Coronary artery (tissue), 2 donors: ENCODE data around the gene DDX51.

Experiments used
- DNase-seq: peaks from one replicate; pipeline ENCODE4 v3.0.0-alpha.2; 2017; ENCODE audit warnings: low spot score
- H3K27ac ChIP-seq, 2 donors: fragments of 200-600 bp; sonication (generic); one replicate each; pipeline ENCODE4 v1.5.1; 2016 to 2019
- H3K4me3 ChIP-seq: fragments of 200-600 bp; sonication (generic); 2 replicates; pipeline ENCODE4 v1.5.1; 2016; ENCODE audit warnings: mild to moderate bottlenecking, moderate library complexity
- CTCF ChIP-seq: fragments of 200-600 bp; sonication (generic); IDR thresholded peaks from one replicate; pipeline ENCODE4 v1.5.1; 2019; ENCODE audit warnings: antibody characterized with exemption

DDX51 gene

DNA sequence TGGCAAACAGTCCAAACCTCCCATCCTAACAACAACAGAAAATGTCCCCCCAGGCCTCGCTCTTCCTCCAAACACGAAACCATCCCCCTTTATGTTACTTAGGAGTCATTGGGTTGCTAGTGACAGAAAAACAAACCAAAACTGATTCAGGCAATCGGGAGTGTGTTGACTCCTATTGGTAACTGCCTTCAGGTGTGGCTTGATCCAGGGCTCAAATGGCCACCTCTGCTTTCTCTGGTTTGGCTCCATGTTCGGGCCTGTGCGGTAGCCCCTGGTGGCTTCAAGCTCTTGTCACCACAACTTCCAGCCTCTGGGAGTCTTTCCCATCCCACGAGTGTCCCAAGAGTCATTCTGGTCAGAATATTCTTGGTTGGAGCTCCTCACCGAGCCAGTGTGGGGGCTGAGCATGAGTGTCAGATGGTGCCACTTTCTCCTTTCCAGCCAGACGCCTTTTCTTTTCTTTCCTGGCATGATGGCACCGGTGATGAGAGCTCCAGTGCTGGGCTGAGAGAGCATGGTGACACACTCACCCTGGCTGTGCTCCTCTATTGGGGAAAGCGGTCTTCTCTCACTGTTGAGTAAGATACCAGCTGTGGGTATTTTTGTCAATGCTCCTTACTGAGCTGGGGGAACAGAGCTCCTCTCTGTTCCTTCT is 38.7 kb upstream of the DDX51 start:
- no peak for TF ChIP-seq CTCF
- Histone ChIP-seq H3K27ac (no peak overlapping the region), H3K4me3 (no peak overlapping the region)
- no peak for DNase-seq

DNA sequence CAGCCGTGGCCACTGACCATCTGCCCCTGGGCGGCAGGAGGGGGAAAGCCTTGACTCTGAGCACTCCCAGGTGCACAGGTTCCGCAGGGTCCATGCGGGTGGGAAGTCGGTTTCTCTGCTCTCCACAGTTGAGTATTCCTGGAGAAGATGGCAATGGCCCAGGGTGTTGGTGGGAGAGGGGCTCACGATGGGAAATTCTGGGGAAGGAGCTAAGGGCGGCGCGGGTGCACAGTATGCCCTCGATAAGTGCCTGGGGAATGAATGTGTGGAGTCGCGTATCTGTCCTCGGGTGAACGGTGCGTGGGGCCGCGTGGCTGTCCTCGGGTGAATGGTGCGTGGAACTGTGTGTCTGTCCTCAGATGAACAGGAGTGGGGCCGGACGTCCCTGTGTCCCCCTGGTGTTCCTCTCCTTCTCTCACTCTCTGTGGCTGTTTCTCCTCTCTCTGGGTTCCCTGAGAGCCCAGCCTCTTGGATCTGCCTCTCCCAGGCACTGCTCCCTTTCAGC is 38.1 kb upstream of the DDX51 start:
- Histone ChIP-seq H3K27ac (no peak overlapping the region), H3K4me3 (no peak overlapping the region)
- TF ChIP-seq CTCF: no peak
- no peak for DNase-seq

GRCh38 chr12:132181570-132182200 is 37.6 kb upstream of the DDX51 start:
- no peak for TF ChIP-seq CTCF
- Histone ChIP-seq H3K4me3 (no peak overlapping the region), H3K27ac (no peak overlapping the region)
- no peak for DNase-seq

GRCh38 chr12:132180648-132181546 is 36.8 kb upstream of the DDX51 start:
- no peak for TF ChIP-seq CTCF
- H3K27ac ChIP-seq: no peak overlapping the region
- no peak overlapping the region for H3K4me3 ChIP-seq
- no peak for DNase-seq

- H3K4me3 ChIP-seq: no peak overlapping the region
- no peak for DNase-seq
- TF ChIP-seq CTCF: no peak
Measured at GRCh38 chr12:132179431-132180362, 35.6 kb upstream of the DDX51 start.

DNA sequence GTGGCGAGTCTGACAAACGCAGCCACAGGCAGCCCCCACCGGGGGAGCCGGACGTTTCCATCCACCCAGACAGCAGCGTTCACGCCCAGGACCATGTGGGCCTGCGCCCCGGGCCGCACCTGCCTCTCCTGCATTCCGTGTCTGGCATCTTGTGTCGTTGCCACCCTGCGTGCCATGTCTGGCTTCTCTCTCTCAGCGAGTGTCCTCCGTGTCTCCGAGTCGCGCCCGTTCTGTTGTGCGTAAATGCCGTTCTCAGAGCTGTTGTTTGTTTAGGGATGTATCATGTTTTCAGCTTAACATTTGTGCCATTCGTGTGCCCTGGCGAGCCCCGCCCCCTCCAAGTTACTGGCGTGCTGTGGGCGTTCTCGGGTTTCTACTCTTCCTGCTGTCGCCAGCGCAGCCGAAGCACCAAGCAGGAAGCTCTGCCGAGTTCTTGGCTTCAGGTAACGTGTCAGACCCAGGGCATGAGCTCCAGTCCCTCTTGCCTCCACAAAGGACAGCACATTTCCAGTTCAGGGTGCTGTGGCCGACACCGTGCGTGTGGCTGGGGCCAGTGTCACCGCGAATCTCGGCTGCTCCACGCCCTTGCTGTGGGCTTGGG is 34.8 kb upstream of the DDX51 start:
- Histone ChIP-seq H3K4me3 (no peak overlapping the region), H3K27ac (no peak overlapping the region)
- TF ChIP-seq CTCF: no peak
- DNase-seq: no peak

More at GRCh38 chr12:132179431-132180362, 35.6 kb upstream of the DDX51 start:
- H3K27ac ChIP-seq: no peak overlapping the region
